DND-41 (cell line): ENCODE data around the gene COG5.

Experiments used
- CTCF ChIP-seq: IDR thresholded peaks from 2 replicates; pipeline ENCODE4 v1.5.1; 2012; ENCODE audit warnings: borderline replicate concordance, low read length, moderate library complexity, mild to moderate bottlenecking; ENCODE audit not compliant: poor library complexity, severe bottlenecking; ENCODE audit errors: extremely low read depth
- EZH2 ChIP-seq: IDR thresholded peaks from 3 replicates; pipeline ENCODE4 v1.6.1; 2012; ENCODE audit warnings: borderline replicate concordance, low read depth, mild to moderate bottlenecking, moderate library complexity, low read length, inconsistent platforms; ENCODE audit not compliant: severe bottlenecking

GRCh38 chr7:107588529-107589130 lies 24.9 kb upstream of the COG5 start:
- TF ChIP-seq CTCF (no peak), EZH2 (no peak)
